GM12878 (cell line): ENCODE results near the gene ELMO3. TPM values are rescaled to one million over a fixed set of nuclear protein-coding genes. Genes with fewer than 3 reads are reported as not detected.
A peak's percentile ranks its signal among the peaks of the same experiment; 100 is the strongest.

Source experiments
- GATAD2B ChIP-seq: fragments of 450-650 bp; conservative IDR thresholded peaks from 2 replicates; pipeline ENCODE4 v1.6.1; 2017; ENCODE audit warnings: low read depth, mild to moderate bottlenecking, moderate library complexity
- MXI1 ChIP-seq: fragments of 150-350 bp; IDR thresholded peaks from 2 replicates; pipeline ENCODE4 v1.6.1; 2011; ENCODE audit warnings: low read depth, mild to moderate bottlenecking, inconsistent platforms, low read length, improper control_type of control experiment
- POLR2A ChIP-seq: IDR thresholded peaks from 2 replicates; pipeline ENCODE4 v1.6.1; 2011; ENCODE audit warnings: low read depth, mild to moderate bottlenecking, low read length
- ZNF217 ChIP-seq: fragments of 450-650 bp; IDR thresholded peaks from 2 replicates; pipeline ENCODE4 v1.6.1; 2017; ENCODE audit warnings: antibody characterized with exemption, mild to moderate bottlenecking
- polyA plus RNA-seq, 11 experiments: library from polyadenylated mRNA; depleted of rRNA in 4 of 11; unstranded in 6 of 11; stranded (reverse) in 5 of 11; fragments of >200 nt; fragmentation: Nextera tagmentation in 4 of 11; fragmentation: Illumina TruSeq in 1 of 11; extraction: Ambion mirVana in 4 of 11; extraction: Trizol in 1 of 11; gene quantifications; 1 replicate in 1 of 11; 2 replicates in 10 of 11; pipeline versions ENCODE4 v1.2.1 to v1.2.3, GENCODE V29; 2011 to 2016; ENCODE audit warnings: inconsistent platforms in 2 of 11, missing spikeins in 2 of 11, low read depth in 1 of 11
- total RNA-seq, 4 experiments: library from RNA; depleted of rRNA in 3 of 4; stranded (reverse); fragments of >200 nt in 3 of 4; fragmentation: Illumina TruSeq in 1 of 4; extraction: Trizol in 1 of 4; gene quantifications; 2 replicates each; pipeline versions ENCODE4 v1.2.1 to v1.2.3, GENCODE V29; 2013 to 2021
- TF ChIP-seq, protein P1 (sequence below), 3 experiments: IDR thresholded peaks in 2 of 3; conservative IDR thresholded peaks in 1 of 3; 2 replicates each; pipeline ENCODE4 v1.5.1; 2011; ENCODE audit warnings: low read depth in 3 of 3, low read length in 3 of 3, mild to moderate bottlenecking in 3 of 3, control low read depth in 2 of 3, moderate library complexity in 2 of 3, inconsistent platforms in 1 of 3, mixed read lengths in 1 of 3; ENCODE audit not compliant: control insufficient read depth in 2 of 3, insufficient read depth in 1 of 3; ENCODE audit errors: extremely low read depth in 1 of 3
- TF ChIP-seq, protein P2 (sequence below): IDR thresholded peaks from 2 replicates; pipeline ENCODE4 v1.6.1; 2011; ENCODE audit warnings: low read depth, mild to moderate bottlenecking, low read length, moderate library complexity, borderline replicate concordance; ENCODE audit errors: extremely low read depth

The ELMO3 gene
- total and polyA plus RNA-seq, 10 of the 15 experiments (the other 5 are each of a cell fraction or from before 2014, with no cell fraction given) = 0.05 to 4.7 (median 0.96) TPM; not detected in 1

DNA sequence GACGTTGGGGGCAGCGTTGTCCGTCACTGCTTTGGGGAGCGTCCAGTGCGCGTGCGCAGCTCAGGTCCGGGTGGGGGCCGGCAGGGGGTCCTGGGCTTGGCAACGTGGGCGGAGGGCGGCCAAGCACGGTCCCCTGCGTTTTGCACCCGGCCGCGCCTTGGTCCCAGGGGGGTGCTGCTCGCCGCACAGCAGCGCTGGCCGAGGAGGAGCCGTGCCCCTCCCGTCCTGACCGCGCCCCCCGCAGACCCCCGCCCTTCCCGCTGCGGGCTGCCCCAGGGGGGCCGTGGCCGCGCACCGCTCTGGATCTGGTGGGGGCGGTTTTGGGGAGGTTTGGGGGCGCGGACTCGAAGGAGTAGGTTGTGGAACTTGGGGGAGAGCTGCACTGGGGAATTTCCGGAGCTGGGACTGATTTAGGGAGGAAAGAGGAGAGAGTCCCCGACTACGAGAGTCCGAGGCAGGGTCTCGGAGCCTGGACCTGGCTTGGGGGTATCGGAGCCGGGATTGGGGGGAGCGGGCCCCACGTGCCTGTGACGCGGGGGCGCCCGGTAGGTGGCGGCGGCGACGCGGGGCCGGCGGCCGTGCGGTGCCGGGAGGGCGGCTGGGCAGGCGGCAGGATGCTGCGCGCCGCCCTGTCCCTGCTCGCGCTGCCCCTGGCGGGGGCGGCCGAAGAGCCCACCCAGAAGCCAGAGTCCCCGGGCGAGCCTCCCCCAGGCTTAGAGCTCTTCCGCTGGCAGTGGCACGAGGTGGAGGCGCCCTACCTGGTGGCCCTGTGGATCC, 49.7 kb downstream of the ELMO3 start, which contains the start of gene SLC9A5 (continued):
- peak; percentile 85 for TF ChIP-seq GATAD2B
- TF ChIP-seq POLR2A = peak; percentile 15
- TF ChIP-seq, protein P1, sequence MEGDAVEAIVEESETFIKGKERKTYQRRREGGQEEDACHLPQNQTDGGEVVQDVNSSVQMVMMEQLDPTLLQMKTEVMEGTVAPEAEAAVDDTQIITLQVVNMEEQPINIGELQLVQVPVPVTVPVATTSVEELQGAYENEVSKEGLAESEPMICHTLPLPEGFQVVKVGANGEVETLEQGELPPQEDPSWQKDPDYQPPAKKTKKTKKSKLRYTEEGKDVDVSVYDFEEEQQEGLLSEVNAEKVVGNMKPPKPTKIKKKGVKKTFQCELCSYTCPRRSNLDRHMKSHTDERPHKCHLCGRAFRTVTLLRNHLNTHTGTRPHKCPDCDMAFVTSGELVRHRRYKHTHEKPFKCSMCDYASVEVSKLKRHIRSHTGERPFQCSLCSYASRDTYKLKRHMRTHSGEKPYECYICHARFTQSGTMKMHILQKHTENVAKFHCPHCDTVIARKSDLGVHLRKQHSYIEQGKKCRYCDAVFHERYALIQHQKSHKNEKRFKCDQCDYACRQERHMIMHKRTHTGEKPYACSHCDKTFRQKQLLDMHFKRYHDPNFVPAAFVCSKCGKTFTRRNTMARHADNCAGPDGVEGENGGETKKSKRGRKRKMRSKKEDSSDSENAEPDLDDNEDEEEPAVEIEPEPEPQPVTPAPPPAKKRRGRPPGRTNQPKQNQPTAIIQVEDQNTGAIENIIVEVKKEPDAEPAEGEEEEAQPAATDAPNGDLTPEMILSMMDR (IDR thresholded peaks at IDR 0.05 in 2 of 3, conservative IDR thresholded peaks at IDR 0.05 in 1 of 3; ENCODE audit: control insufficient read depth in 2 of 3, extremely low read depth in 1 of 3, insufficient read depth in 1 of 3, low read depth in 3 of 3, low read length in 3 of 3) = peak in 2 of 3 experiments; percentile 3 to 24; a peak in 1 of 6 replicates
- TF ChIP-seq MXI1 = peak; percentile 43; the same call in 1 of the 2 replicates
- TF ChIP-seq ZNF217 = peak; percentile 52; the same call in 1 of the 2 replicates
- TF ChIP-seq, protein P2, sequence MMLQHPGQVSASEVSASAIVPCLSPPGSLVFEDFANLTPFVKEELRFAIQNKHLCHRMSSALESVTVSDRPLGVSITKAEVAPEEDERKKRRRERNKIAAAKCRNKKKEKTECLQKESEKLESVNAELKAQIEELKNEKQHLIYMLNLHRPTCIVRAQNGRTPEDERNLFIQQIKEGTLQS = 0 out of 2 replicates have a peak, but pooled peaks have one; percentile 3
